Activated CD4-positive, alpha-beta T cell treated with anti-CD3 and anti-CD28 coated beads for 48 hours (primary cell): Measurements from ENCODE around the gene TAF4.
"Not testable (repeated sequence)": the region's sequence is repeated elsewhere in the genome, so short reads cannot be mapped to it uniquely, and the experiment has no call there.

Source experiments
- DNase-seq: peaks from one replicate; pipeline ENCODE4 v3.0.0-alpha.2; 2020

TAF4 gene

DNA sequence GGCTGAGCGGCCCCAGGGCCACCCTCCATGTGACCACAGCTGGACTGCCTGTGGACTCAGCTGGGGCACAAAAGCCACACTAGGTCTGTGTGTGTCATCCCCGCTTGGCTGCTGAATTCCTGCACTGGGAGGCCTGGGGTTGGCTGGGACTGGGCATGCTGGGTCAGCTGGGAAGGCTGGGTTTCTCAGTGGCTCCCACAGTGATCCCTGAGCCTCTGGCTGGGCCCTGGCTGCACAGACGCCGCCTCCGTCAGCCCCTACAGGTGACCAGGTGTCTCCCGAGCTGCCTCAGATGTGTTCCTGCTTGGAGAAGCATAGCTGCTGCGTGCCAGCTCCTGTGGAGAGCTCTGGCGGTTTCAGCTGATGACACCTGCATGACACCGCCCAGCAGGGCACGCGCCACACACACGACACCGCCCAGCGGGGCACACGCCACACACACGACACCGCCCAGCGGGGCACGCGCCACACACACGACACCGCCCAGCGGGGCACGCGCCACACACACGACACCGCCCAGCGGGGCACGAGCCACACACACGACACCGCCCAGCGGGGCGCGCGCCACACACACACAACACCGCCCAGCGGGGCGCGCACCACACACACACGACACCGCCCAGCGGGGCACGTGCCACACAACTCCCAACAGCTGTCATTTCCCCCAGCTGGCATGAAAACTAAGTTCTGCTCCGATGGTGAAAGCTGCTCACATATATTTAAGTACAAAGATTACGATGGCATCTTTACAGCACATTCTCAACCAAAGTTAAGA is 88.8 kb downstream of the TAF4 start:
- no peak for DNase-seq

DNA sequence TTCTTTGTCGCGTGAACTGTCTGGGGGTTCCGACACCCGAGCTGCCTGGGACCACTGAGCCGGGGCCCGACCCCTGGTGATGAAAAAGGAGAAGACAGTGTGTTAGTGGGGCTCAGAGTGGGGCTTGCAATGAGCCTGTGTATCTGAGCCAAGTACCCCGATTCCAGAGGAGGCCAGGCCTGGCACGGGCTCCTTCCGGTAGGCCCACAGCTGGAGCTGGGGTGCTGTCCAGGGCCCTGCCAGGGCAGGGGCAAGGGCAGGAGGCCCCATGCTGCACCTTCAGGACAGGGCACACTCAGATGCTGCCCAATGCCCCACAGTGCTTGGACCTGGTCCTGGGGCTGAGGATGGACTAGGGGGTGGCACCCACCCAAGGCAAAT is 89.4 kb downstream of the TAF4 start:
- no peak for DNase-seq

GRCh38 chr20:61975407-61976129 is 90.1 kb downstream of the TAF4 start:
- no peak for DNase-seq

GRCh38 chr20:61974357-61974665 is 91.4 kb downstream of the TAF4 start:
- no peak for DNase-seq

DNA sequence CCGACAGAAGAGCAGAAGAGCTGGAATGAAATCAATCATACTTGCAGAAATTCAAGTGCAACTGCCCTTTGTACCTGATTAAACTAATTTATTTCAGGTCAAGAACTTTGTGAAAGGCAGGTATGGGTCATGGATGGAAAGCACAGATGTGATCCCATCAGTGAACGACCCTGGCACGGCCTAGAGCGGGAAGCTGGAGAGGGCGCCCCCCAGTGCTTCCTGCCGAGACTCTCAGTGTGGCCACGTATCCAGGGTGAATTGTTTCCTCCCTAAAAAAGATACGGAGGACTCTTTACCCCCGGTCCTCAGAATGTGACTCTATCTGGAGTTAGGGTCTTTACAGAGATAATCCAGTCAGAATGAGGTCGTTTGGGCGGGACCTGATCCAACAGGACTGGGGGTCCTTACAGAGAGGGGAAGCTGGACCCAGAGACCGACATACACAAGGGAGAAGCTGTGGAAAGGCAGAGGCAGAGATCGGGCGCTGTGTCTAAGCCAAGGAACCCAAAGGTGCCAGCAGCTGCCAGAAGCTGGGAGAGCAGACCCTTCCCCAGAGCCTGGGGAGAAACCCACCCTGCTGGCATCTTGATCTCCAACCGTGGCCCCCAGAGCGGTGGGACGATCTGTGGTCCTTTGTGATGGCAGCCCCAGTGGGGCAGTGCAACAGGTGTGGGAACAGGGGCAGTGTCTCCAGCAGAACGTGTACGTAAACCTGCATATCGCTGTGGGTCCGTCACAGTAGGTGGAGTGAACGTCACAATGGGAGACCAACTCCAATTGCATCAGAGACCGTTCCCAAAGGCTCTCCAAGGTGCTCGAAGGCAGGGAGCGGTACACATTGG is 91.9 kb downstream of the TAF4 start:
- no peak for DNase-seq

GRCh38 chr20:61972636-61973508 is 92.8 kb downstream of the TAF4 start:
- no peak for DNase-seq

GRCh38 chr20:61971595-61971994 is 94.1 kb downstream of the TAF4 start:
- DNase-seq: not testable (repeated sequence)

DNA sequence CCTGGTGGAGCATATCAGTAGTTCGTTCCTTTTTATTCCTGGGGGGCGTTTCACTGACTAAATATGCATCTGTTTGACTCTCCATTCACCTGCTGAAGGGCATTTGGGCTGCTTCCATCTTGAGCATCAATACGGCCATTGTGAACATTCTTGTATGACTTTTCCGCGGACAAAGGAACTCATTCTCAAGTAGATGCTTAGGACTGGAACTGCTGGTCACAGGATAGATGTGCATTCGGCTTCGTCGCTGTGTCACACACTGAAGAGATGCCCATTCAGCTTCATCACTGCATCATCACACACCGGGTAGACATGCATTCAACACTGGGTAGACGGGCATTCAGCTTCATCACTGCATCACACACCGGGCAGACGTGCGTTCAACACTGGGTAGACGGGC is 95.3 kb downstream of the TAF4 start:
- DNase-seq: no peak

GRCh38 chr20:61969806-61970205 is 95.9 kb downstream of the TAF4 start:
- no peak for DNase-seq

DNA sequence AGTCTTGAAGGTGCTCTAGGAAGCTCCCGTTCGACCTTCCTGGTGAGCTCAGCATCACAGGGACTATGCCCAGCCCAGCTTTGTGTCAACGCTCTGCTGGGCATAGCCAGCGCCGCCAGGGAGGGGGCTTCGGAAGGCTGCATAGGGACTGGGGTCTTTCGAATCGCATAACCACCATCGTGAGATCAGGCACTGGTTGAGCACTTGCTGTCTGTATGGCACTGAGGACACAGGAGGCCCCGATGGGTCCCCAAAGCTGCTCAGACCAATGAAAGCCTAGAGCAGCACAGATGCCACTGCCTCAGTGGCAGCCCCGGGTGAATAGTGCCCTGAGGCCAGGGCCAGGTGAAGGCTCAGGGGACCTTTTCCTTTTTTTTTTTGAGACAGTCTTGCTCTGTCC is 96.7 kb downstream of the TAF4 start:
- no peak for DNase-seq

DNA sequence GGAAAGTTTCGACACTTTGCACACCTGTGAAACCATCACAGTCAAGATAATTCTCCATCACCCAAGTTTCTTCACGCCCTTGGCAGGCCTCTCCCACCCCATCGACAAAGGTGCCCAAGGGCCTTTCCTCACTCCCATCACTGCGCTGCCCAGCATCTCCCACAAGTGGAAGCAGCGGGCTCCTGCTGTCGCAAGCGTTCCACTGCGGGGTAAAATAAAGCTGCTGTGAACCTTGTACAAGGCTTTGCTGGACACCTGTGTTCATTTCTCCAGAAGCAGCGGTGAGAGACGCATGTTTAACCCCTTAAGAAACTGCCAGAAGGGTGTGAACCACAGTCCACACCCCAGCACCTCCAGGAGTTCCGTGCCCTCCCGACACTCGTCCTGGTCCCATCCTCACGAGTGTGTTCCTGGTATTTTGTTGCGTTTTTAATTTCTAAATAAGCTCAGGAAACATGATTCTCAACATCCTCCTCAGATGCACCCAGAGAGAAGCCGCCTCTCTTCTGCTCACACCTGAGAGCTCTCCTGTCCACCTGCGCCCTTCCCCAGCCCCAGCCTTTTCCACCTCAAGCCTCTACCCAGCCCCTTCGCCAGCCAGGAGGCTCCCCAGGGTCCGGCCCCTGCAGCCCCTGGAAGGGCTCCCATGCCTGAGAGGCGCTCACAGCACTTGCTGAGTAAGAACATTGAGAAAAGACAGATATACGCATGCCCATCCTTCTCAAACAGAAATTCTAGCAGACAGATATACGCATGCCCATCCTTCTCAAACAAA is 97.5 kb downstream of the TAF4 start:
- DNase-seq: no peak

- no peak for DNase-seq
Measured at GRCh38 chr20:61967300-61967699, 98.4 kb downstream of the TAF4 start.

DNA sequence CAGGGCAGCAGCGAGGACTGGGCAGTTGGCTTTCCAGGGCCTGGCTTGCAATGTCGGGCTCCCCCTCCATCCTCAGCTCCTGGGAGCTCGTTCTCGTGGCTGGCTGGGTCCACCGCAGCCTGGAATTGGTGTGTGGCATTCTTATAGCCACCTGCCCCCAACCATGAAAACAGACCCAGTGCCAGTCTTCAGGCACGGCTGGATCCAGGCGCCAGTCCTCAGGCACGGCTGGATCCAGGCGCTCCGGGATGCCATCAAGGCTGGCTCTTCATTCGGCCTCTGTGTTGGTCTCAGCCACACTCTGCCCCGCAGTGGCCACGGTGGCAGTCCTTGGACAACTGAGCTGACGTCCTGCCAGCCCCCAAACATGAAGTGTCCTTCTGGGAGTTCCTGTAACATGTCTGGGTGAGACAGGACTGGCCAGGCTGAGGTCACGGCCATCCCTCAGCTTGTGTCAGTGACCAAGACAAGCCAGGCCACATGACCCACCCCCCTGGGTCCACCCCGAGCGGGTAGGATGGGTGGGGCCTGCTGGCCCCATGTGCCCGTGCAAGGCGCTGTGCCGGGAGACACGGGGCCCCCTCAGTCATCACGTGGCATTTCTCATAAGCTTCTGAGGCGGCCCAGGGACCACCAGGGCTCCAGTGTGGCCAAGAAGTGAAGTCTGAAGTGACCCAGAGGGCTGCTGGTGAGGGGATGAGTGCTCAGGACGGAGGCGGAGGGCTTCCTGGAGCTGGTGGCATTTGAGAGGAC is 99.0 kb downstream of the TAF4 start:
- no peak for DNase-seq

GRCh38 chr20:61965606-61966491 is 99.8 kb downstream of the TAF4 start:
- no peak for DNase-seq

GRCh38 chr20:61964675-61965605 is 100.7 kb downstream of the TAF4 start:
- no peak for DNase-seq

GRCh38 chr20:61963885-61964674 is 101.6 kb downstream of the TAF4 start:
- DNase-seq: no peak

DNA sequence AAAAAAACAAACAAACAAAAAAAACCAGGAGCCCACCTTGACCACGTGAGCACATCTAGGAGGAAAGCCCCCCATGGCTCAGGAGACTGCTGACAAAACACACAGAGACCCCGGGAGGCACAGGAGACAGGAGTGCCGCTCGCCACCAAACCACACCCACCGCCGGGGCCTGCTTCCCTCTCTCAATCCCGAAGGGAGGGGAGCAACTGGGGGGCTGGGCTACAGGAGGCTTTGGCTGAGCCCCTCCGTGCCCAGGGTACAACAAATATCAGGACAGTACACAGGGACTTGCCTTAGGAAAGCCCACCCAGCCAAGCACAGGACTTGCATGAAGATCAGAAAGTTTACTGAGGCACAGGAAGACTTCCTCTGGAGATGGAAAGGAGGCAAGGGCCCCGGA is 102.5 kb downstream of the TAF4 start:
- no peak for DNase-seq

DNA sequence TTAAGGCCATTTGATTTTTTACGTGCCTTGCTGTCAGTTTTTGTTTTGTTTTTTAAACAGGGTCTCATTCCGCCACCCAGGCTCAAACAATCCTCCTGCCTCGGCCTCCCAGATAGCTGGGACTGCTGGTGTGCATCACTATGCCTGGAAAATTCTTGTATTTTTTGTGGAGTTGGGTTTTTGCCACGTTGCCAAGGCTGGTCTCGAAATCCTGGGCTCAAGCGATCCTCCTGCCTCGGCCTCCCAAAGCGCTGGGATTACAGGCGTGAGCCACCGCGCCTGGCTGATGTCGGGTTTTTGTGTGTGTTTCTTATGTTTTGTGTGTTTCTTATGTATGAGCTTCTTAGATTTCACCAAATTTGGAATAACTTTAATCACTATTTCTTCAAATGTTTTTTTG is 104.8 kb downstream of the TAF4 start:
- no peak for DNase-seq
